ENCODE data around the gene MAB21L4. TPM values are rescaled to one million over a fixed set of nuclear protein-coding genes. Genes with fewer than 3 reads are reported as not detected.
A peak's percentile ranks its signal among the peaks of the same experiment; 100 is the strongest.

The MAB21L4 gene
- total RNA-seq, 1 experiment from 2014 or later: 0.15 TPM

GRCh38 chr2:240899468-240899865, 3.5 kb upstream of the MAB21L4 start:
- no peak for DNase-seq
- Mint-ChIP-seq H3K4me3 (no peak overlapping the region), H3K4me1 (peaks cover 7 to 16% of the 10 kb centered on the region in 2 experiments), H3K27me3 (ENCODE audit: low read depth) (peaks cover 8% of the 10 kb centered on the region), H3K36me3 (ENCODE audit: insufficient read depth in 1 of 3, low read depth in 3 of 3) (peaks cover 3 to 10% (median 5%) of the 10 kb centered on the region in 3 experiments; a peak in 5 of 7 replicates), H3K9me3 (peaks cover 12% of the 10 kb centered on the region in 2 experiments), H3K27ac (0 out of 7 replicates have a peak overlapping the region, but pooled peaks of 1 of the 3 experiments have one; percentile 27)
- no peak overlapping the region for H3T11ph ChIP-seq (ENCODE audit: low read length)
- no peaks in the 10 kb centered on the region for H3K9me3 ChIP-seq (ENCODE audit: control insufficient read depth, low read depth, low read length)
- no peak overlapping the region for H3K4ac ChIP-seq (ENCODE audit: low read depth, low read length)
- no peak overlapping the region for H3K9ac ChIP-seq (ENCODE audit: extremely low read depth, insufficient read length, low read length)
- no peak overlapping the region for H2AFZ ChIP-seq (ENCODE audit: low read length)
- no peak overlapping the region for H3K56ac ChIP-seq (ENCODE audit: insufficient read length, low read depth, low read length)
- no peaks in the 10 kb centered on the region for H3K79me2 ChIP-seq (ENCODE audit: insufficient read depth, low read length)
- H3K4me2 ChIP-seq (ENCODE audit: insufficient read depth, insufficient read length, low read length): no peak overlapping the region
- no CpG with 5 or more reads among the region's 19 CpGs for WGBS (ENCODE audit: extremely low coverage, insufficient read length, low lambda C conversion rate)
- no peaks in the 10 kb centered on the region for H3K79me1 ChIP-seq (ENCODE audit: insufficient read depth, low read depth, low read length, poor library complexity, severe bottlenecking)
- no peak overlapping the region for H3K14ac ChIP-seq (ENCODE audit: insufficient read depth, low read length)
- no peaks in the 10 kb centered on the region for H4K20me1 ChIP-seq (ENCODE audit: control insufficient read depth, insufficient read depth, insufficient read length)
- H2BK20ac ChIP-seq (ENCODE audit: low read depth, low read length, poor library complexity, severe bottlenecking): no peak overlapping the region
- no peak overlapping the region for H4K8ac ChIP-seq (replicated peaks; ENCODE audit: insufficient read length, low read depth, low read length)
- H2AK5ac ChIP-seq (ENCODE audit: insufficient read length, low read length): no peak overlapping the region
- H2BK15ac ChIP-seq (ENCODE audit: low read depth, low read length): no peak overlapping the region
- no peak overlapping the region for H4K5ac ChIP-seq (ENCODE audit: insufficient read length, low read depth, low read length)
- H3K18ac ChIP-seq (ENCODE audit: insufficient read length, low read depth, low read length): no peak overlapping the region
- H2BK12ac ChIP-seq (ENCODE audit: insufficient read length, low read depth, low read length): no peak overlapping the region
- no peak overlapping the region for H2BK5ac ChIP-seq (ENCODE audit: insufficient read length, low read length)
- no peak overlapping the region for H3K23ac ChIP-seq (ENCODE audit: insufficient read length, low read depth, low read length)
- H3K4me1 ChIP-seq (ENCODE audit: insufficient read depth, low read length): no peaks in the 10 kb centered on the region
- no peak overlapping the region for H2BK120ac ChIP-seq (ENCODE audit: low read depth, low read length, poor library complexity, severe bottlenecking)
- H4K91ac ChIP-seq (ENCODE audit: insufficient read length, low read depth, low read length): no peak overlapping the region
- H3K27me3 ChIP-seq (ENCODE audit: insufficient read depth, low read length): no peaks in the 10 kb centered on the region
- no peak overlapping the region for H3K27ac ChIP-seq (ENCODE audit: insufficient read length, low read depth, low read length)
- TF ChIP-seq CTCF (conservative IDR thresholded peaks at IDR 0.05): no peak
- H3K23me2 ChIP-seq (ENCODE audit: insufficient read length, low read depth, low read length, poor library complexity, severe bottlenecking): no peaks in the 10 kb centered on the region

Data from H9 (cell line).